Gastroesophageal sphincter (tissue), 4 donors: ENCODE measurements around the gene AMN1. TPM values are rescaled to one million over a fixed set of nuclear protein-coding genes. Genes with fewer than 3 reads are reported as not detected.

Experiments
- small RNA-seq, 4 donors: library from RNA; depleted of rRNA; stranded (forward); fragments of <200 nt; gene quantifications; one replicate each; pipeline ENCODE3, GENCODE V24; 2016
- total RNA-seq, 4 donors: library from RNA; depleted of rRNA; stranded (reverse); fragments of >200 nt; gene quantifications; one replicate each; pipeline ENCODE4 v1.1.0, GENCODE V29; 2016

Gene AMN1
- total RNA-seq, 4 donors from 2014 or later, result 7.5 to 19.3 (median 9.6) TPM

Small RNAs within 50 kb of the gene (small RNA-seq; reads per million reads assigned to genes)
- gene AC023157.2, result 0 reads per million in 4 donors

Other genes starting within 250 kb of the AMN1 start
- 10 to 100 TPM; 14.7 to 40.8 (median 17.7) TPM for gene DENND5B, start 137.9 kb downstream of the AMN1 start, total RNA-seq
- gene ETFBKMT, start 69.3 kb downstream of the AMN1 start, total RNA-seq, result 1 to 10 TPM; 2.4 to 6.1 (median 3.2) TPM
- 10 to 100 TPM; 29.0 to 52.0 (median 48.1) TPM for gene RESF1, start 230.4 kb upstream of the AMN1 start, total RNA-seq